ENCODE results near the gene OSMR. TPM values are rescaled to one million over a fixed set of nuclear protein-coding genes. Genes with fewer than 3 reads are reported as not detected.

The OSMR gene
- total RNA-seq, 1 experiment from 2014 or later = 82.4 TPM

DNA sequence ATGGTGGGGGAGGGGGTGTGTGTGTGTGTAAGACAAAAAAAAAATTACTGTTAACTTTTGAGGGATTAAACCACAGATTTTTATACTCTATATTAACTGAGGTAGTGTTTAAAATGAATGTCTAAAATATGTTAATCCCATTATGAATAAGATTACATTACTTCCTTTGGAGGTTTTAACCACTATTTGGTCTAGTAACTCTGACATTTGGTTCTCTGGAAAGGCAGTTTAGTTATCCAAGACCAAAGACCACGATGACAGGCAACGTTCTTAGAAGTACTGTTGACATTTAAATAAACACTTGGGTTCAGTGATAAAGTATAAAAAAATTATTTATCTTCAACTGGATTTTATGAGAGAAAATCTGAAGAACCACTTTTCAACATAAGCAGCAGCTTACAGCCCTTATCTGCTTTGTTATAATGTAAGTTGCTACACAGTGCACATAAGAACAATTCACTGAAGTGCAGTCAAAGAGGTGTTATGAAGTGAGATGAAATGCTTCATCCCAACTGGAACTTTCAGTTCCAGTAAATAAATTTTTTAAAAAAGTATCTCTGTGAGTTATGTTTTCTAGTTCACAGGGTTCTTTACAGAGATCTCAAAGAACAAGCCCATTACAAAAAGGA is 94.5 kb downstream of the OSMR start:
- CTCF ChIA-PET = no interaction called here
- no peak for ATAC-seq
- no peak overlapping the region for H3K27ac ChIP-seq (ENCODE audit: low read length)
- H3K9me3 ChIP-seq (ENCODE audit: control insufficient read depth, insufficient read depth, low read depth, low read length) = no peaks in the 10 kb centered on the region
- no peak for DNase-seq (ENCODE audit: low read depth, low spot score)
- H3K27me3 ChIP-seq (ENCODE audit: control insufficient read depth, insufficient read depth, low read length) = no peaks in the 10 kb centered on the region
- H3K36me3 ChIP-seq (ENCODE audit: control insufficient read depth, insufficient read depth, low read length) = peaks cover 13% of the 10 kb centered on the region
- POLR2A ChIA-PET = no interaction called here
- intact Hi-C loops (cut with micrococcal nuclease; ENCODE audit: unreplicated experiment) (no loop called here), in situ Hi-C loops (cut with HindIII; ENCODE audit: low pct_unique_long_range_greater_than_20kb, low sequenced_read_pairs) (no loop called here)
- H3K4me1 ChIP-seq (ENCODE audit: control insufficient read depth, insufficient read depth, low read length) = no peaks in the 10 kb centered on the region
- H3K4me3 ChIP-seq (ENCODE audit: low read depth in 2 of 2, low read length in 2 of 2) = no peak overlapping the region
- no TSS peak for BruUV-seq (replicated peaks)
- TF ChIP-seq, protein P1, sequence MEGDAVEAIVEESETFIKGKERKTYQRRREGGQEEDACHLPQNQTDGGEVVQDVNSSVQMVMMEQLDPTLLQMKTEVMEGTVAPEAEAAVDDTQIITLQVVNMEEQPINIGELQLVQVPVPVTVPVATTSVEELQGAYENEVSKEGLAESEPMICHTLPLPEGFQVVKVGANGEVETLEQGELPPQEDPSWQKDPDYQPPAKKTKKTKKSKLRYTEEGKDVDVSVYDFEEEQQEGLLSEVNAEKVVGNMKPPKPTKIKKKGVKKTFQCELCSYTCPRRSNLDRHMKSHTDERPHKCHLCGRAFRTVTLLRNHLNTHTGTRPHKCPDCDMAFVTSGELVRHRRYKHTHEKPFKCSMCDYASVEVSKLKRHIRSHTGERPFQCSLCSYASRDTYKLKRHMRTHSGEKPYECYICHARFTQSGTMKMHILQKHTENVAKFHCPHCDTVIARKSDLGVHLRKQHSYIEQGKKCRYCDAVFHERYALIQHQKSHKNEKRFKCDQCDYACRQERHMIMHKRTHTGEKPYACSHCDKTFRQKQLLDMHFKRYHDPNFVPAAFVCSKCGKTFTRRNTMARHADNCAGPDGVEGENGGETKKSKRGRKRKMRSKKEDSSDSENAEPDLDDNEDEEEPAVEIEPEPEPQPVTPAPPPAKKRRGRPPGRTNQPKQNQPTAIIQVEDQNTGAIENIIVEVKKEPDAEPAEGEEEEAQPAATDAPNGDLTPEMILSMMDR (IDR thresholded peaks at IDR 0.05) = no peak
- no peak for TF ChIP-seq POLR2AphosphoS5 (IDR thresholded peaks at IDR 0.05; ENCODE audit: low read depth, low read length)
- no peak for TF ChIP-seq TCF7L2 (IDR thresholded peaks at IDR 0.05; ENCODE audit: low read depth, low read length)
- TF ChIP-seq, protein P2, sequence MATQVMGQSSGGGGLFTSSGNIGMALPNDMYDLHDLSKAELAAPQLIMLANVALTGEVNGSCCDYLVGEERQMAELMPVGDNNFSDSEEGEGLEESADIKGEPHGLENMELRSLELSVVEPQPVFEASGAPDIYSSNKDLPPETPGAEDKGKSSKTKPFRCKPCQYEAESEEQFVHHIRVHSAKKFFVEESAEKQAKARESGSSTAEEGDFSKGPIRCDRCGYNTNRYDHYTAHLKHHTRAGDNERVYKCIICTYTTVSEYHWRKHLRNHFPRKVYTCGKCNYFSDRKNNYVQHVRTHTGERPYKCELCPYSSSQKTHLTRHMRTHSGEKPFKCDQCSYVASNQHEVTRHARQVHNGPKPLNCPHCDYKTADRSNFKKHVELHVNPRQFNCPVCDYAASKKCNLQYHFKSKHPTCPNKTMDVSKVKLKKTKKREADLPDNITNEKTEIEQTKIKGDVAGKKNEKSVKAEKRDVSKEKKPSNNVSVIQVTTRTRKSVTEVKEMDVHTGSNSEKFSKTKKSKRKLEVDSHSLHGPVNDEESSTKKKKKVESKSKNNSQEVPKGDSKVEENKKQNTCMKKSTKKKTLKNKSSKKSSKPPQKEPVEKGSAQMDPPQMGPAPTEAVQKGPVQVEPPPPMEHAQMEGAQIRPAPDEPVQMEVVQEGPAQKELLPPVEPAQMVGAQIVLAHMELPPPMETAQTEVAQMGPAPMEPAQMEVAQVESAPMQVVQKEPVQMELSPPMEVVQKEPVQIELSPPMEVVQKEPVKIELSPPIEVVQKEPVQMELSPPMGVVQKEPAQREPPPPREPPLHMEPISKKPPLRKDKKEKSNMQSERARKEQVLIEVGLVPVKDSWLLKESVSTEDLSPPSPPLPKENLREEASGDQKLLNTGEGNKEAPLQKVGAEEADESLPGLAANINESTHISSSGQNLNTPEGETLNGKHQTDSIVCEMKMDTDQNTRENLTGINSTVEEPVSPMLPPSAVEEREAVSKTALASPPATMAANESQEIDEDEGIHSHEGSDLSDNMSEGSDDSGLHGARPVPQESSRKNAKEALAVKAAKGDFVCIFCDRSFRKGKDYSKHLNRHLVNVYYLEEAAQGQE (IDR thresholded peaks at IDR 0.05; ENCODE audit: insufficient read depth in 1 of 2, low read depth in 2 of 2, low read length in 1 of 2) = no peak
- no peak for TF ChIP-seq SIN3A (IDR thresholded peaks at IDR 0.05; ENCODE audit: borderline replicate concordance, insufficient read depth, low read depth, low read length)

DNA sequence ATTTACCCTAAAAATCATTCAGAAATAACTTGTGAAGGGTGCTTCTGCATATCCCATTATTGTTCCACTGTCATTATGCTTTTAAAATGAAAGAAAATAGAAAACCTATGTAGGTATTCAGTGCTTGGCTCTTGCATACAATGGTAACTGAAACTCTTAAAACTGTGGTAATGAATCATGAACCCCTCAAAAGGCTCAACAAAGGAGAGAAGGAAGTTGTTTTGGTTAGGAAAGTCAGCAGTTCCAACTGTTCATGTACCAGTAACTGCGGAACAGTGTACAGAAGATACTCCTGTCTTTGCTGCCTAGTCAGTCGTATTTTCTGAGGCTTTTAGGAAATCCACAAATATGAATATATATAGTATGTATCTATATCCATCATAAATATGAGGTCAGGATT is 96.1 kb downstream of the OSMR start:
- ChIA-PET CTCF (no interaction called here), POLR2A (interaction anchor here (0.6 kb wide), 1 partner anchor 20 kb away, joined by 4 read pairs; no protein-coding TSS in a partner anchor)
- H3K27ac ChIP-seq (ENCODE audit: low read length) = no peak overlapping the region
- peaks cover 12% of the 10 kb centered on the region for H3K36me3 ChIP-seq (ENCODE audit: control insufficient read depth, insufficient read depth, low read length)
- ATAC-seq (no peak), DNase-seq (ENCODE audit: low read depth, low spot score) (no peak)
- no peaks in the 10 kb centered on the region for H3K4me1 ChIP-seq (ENCODE audit: control insufficient read depth, insufficient read depth, low read length)
- TF ChIP-seq POLR2AphosphoS5 (IDR thresholded peaks at IDR 0.05; ENCODE audit: low read depth, low read length) (no peak), SIN3A (IDR thresholded peaks at IDR 0.05; ENCODE audit: borderline replicate concordance, insufficient read depth, low read depth, low read length) (no peak), TCF7L2 (IDR thresholded peaks at IDR 0.05; ENCODE audit: low read depth, low read length) (no peak)
- TF ChIP-seq, protein P1 (IDR thresholded peaks at IDR 0.05) = no peak
- TF ChIP-seq, protein P2 (IDR thresholded peaks at IDR 0.05; ENCODE audit: insufficient read depth in 1 of 2, low read depth in 2 of 2, low read length in 1 of 2) = no peak
- H3K4me3 ChIP-seq (ENCODE audit: low read depth in 2 of 2, low read length in 2 of 2) = no peak overlapping the region
- in situ Hi-C loops (cut with HindIII; ENCODE audit: low pct_unique_long_range_greater_than_20kb, low sequenced_read_pairs) = no loop called here
- H3K9me3 ChIP-seq (ENCODE audit: control insufficient read depth, insufficient read depth, low read depth, low read length) = no peaks in the 10 kb centered on the region
- intact Hi-C loops (cut with micrococcal nuclease; ENCODE audit: unreplicated experiment) = no loop called here
- no peaks in the 10 kb centered on the region for H3K27me3 ChIP-seq (ENCODE audit: control insufficient read depth, insufficient read depth, low read length)
- BruUV-seq (replicated peaks) = no TSS peak
